ENCODE results near the gene ZAP70. TPM values are rescaled to one million over a fixed set of nuclear protein-coding genes. Genes with fewer than 3 reads are reported as not detected.
"Not testable (repeated sequence)": the region's sequence is repeated elsewhere in the genome, so short reads cannot be mapped to it uniquely, and the experiment has no call there.

ZAP70 gene
- total RNA-seq, 3 donors from 2014 or later = 3.5 to 7.5 (median 5.4) TPM

DNA sequence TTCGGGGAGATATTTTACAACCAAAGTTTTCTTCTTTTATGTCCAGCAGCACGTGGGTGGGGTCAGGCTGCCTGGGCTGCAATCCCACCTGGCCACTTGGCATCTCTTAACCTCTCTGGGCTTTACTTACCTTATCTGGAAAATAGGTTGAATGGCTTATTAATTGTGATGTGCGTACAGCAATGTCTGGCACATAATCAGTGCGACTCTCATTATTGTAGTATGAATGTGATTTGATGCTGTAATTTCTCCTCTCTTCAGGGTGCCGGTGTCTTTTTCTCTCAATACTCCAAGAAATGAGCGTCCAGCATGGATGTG lies 2.0 kb upstream of the ZAP70 start:
- no peak for DNase-seq
- H3K4me1 ChIP-seq (ENCODE audit: low read depth) = no peaks in the 10 kb centered on the region
- H3K9me3 ChIP-seq = no peaks in the 10 kb centered on the region
- H3K4me3 ChIP-seq = no peak overlapping the region
- TF ChIP-seq, protein P1, sequence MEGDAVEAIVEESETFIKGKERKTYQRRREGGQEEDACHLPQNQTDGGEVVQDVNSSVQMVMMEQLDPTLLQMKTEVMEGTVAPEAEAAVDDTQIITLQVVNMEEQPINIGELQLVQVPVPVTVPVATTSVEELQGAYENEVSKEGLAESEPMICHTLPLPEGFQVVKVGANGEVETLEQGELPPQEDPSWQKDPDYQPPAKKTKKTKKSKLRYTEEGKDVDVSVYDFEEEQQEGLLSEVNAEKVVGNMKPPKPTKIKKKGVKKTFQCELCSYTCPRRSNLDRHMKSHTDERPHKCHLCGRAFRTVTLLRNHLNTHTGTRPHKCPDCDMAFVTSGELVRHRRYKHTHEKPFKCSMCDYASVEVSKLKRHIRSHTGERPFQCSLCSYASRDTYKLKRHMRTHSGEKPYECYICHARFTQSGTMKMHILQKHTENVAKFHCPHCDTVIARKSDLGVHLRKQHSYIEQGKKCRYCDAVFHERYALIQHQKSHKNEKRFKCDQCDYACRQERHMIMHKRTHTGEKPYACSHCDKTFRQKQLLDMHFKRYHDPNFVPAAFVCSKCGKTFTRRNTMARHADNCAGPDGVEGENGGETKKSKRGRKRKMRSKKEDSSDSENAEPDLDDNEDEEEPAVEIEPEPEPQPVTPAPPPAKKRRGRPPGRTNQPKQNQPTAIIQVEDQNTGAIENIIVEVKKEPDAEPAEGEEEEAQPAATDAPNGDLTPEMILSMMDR (IDR thresholded peaks at IDR 0.05) = no peak
- no peaks in the 10 kb centered on the region for H3K36me3 ChIP-seq (ENCODE audit: low read depth)
- intact Hi-C loops (cut with DNase I, micrococcal nuclease) = no loop called here
- ATAC-seq = no peak

DNA sequence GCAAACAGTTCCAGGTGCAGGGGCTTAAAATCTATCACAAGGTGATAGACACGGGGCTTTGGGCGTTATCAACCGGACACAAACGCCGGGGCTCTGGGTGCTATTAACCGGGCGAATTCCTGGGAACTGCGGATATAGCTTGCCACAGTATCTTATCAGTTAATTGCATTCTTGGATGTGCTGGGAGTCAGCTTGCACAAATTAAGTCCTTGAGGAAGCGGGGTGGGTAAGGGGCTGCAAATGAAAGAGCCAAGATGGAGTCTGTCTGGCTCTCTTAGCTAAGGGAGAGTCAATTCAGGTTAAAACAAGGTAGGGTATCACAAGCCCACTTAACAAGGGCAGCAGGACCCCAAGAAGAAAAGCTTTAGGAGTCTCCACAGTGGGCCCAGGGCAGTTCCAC lies 1.2 kb upstream of the ZAP70 start:
- intact Hi-C loops (cut with DNase I, micrococcal nuclease); H3K36me3 ChIP-seq (ENCODE audit: low read depth); H3K4me1 ChIP-seq (ENCODE audit: low read depth); H3K4me3 ChIP-seq; DNase-seq; ATAC-seq; H3K9me3 ChIP-seq: not testable (repeated sequence)

DNA sequence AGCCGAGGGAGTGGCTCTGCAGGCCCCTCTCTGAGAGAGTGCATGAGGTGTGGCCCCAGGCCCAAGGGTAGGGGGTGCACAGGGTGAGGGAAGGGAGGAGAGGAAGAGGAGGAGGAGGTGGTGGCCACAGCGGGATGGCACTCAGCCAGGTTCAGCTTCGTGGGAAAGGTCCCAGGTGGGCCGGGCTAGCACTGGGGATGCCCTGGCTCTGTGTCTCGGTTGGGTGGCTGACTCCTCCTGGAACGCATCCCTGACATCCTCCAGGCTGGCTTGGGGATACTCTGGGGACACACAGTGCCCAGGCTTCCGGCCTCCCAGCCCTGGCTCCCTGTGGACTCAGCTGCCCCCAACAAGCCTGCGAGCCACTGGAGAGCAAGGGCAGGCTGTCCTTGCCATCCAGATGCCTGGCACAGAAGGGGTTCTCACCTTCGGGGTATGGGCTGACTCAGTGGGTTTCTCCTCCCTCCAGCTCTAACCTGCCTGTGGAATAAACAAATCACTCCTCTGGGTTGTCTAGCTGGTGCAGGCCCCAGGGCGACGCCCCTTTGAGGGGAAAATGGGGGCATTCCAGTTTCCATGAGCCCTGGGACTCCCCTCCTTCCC lies 582 bp upstream of the ZAP70 start:
- DNase-seq = peak in 1 of 3 donors; percentile 53
- no peak for ATAC-seq
- Histone ChIP-seq H3K36me3 (ENCODE audit: low read depth) (no peaks in the 10 kb centered on the region), H3K4me3 (no peak overlapping the region), H3K9me3 (no peaks in the 10 kb centered on the region), H3K4me1 (ENCODE audit: low read depth) (no peaks in the 10 kb centered on the region)
- TF ChIP-seq, protein P1 (IDR thresholded peaks at IDR 0.05) = no peak
- intact Hi-C loops (cut with DNase I, micrococcal nuclease) = no loop called here

DNA sequence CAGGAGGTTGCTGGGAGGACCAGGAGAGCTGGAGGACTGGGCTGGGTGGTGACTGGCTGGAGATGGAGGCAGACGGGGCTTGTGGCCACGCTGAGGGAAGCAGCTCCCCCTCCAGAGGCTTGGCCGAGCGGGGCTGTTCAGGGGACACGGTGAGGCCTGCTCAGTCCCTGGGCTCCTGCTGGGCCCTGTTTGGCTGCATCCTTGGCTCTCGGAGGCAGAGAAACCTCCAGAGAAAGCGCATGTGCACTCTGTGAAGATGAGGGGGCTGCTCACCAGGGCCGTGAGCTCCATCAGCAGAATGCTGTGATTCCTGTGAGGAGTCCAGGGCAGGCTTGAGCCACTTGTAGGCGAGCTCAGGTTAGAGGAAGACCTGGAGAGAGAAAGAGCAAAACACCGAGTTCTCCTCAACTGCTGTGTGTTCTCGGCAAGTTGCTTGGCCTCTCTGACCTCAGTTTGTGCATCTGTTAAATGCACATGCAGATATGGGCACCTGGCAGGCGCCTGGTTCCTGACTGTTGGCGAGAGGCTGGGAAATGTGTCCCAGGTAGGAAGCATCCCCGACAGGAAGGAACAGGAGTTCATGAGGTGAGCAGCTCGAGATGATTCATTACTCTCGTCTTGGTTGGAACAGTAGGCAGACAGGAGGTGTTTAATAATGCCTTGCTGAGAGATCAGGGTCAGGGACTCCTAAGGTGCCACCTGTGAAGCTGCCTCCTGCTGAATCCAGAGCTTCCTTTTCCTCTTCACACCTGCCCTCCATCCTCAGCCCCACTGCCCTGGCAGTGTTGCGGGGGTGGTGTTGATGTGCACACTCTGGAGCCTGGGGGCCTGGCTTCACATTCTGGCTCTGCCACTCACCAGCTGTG lies 941 bp downstream of the ZAP70 start:
- Histone ChIP-seq H3K4me1 (ENCODE audit: low read depth) (no peaks in the 10 kb centered on the region), H3K36me3 (ENCODE audit: low read depth) (no peaks in the 10 kb centered on the region), H3K9me3 (no peaks in the 10 kb centered on the region), H3K4me3 (no peak overlapping the region)
- TF ChIP-seq, protein P1 (IDR thresholded peaks at IDR 0.05) = no peak
- intact Hi-C loops (cut with DNase I, micrococcal nuclease) = no loop called here
- no peak for ATAC-seq
- DNase-seq = peak in 2 of 3 donors; percentile 19 to 47

DNA sequence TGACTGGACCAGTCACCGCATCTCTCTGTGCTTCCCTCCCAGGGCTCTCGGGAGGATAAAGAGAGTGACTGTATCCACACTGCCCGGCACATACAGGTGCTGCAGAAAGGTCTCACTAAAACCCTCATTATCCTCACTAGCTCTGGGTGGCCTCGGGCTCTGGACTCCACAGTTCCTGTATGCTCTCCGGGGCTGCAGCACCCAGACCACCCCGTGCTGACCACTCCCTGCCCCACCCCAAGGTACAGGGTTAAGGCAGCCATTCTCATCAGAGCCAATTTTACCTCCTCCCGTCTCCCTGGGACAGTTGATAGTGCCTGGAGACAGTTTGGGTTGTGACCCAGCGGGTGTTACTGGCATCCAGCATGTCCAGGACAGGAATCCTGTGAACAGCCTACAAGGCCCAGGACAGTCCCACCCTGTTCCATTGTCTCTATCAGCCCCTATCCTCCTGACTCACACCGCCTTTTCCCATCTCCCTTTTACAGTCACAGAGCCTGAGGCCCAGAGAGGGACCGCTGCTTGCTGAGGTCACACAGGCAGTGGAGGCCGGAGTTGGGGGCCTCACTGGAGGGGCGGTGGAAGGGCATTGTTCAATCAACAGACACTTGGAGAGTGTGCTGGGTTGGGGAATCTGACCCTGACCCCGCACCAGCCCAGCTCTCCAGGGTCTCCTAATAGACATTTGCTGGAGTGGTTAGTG lies 1.7 kb downstream of the ZAP70 start:
- Histone ChIP-seq H3K4me1 (ENCODE audit: low read depth) (no peaks in the 10 kb centered on the region), H3K9me3 (no peaks in the 10 kb centered on the region), H3K36me3 (ENCODE audit: low read depth) (no peaks in the 10 kb centered on the region), H3K4me3 (no peak overlapping the region)
- TF ChIP-seq, protein P1 (IDR thresholded peaks at IDR 0.05) = no peak
- DNase-seq (peak in 1 of 3 donors; percentile 39), ATAC-seq (no peak)
- intact Hi-C loops (cut with DNase I, micrococcal nuclease) = no loop called here
